ENCODE results near the gene MYLK. TPM values are rescaled to one million over a fixed set of nuclear protein-coding genes. Genes with fewer than 3 reads are reported as not detected.

Gene MYLK
- total RNA-seq, 4 donors from 2014 or later = 420 to 1,252 (median 768) TPM

DNA sequence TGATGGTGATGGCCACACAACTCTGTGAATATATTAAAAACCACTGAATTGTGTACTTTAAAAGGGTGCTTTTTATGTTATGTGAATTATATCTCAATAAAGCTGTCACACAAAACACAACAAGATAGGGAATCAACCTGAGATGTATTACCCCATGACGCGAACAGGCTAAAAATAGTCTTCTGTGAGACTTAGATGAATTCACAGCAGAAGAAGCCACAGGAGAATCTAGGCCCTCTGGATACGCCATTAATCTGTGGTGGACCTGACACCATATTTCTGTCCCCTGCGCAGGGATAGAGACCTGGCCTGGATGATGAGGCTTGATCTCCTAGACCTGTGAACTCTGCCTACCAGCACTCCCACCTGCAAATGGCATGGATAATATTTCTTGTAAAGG lies 153.3 kb downstream of the MYLK start:
- no peaks in the 10 kb centered on the region for H3K36me3 ChIP-seq
- peak overlapping the region; percentile 66 to 75 for H3K27ac ChIP-seq
- no peaks in the 10 kb centered on the region for H3K4me1 ChIP-seq
- no peaks in the 10 kb centered on the region for H3K27me3 ChIP-seq
- no peak for DNase-seq
- no peak overlapping the region for H3K4me3 ChIP-seq
- intact Hi-C loops (cut with DNase I; ENCODE audit: low total_unique reads) = no loop called here
- no peak for TF ChIP-seq POLR2A (IDR thresholded peaks at IDR 0.05)
- TF ChIP-seq, protein P1, sequence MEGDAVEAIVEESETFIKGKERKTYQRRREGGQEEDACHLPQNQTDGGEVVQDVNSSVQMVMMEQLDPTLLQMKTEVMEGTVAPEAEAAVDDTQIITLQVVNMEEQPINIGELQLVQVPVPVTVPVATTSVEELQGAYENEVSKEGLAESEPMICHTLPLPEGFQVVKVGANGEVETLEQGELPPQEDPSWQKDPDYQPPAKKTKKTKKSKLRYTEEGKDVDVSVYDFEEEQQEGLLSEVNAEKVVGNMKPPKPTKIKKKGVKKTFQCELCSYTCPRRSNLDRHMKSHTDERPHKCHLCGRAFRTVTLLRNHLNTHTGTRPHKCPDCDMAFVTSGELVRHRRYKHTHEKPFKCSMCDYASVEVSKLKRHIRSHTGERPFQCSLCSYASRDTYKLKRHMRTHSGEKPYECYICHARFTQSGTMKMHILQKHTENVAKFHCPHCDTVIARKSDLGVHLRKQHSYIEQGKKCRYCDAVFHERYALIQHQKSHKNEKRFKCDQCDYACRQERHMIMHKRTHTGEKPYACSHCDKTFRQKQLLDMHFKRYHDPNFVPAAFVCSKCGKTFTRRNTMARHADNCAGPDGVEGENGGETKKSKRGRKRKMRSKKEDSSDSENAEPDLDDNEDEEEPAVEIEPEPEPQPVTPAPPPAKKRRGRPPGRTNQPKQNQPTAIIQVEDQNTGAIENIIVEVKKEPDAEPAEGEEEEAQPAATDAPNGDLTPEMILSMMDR (IDR thresholded peaks at IDR 0.05) = no peak
- no peaks in the 10 kb centered on the region for H3K9me3 ChIP-seq

DNA sequence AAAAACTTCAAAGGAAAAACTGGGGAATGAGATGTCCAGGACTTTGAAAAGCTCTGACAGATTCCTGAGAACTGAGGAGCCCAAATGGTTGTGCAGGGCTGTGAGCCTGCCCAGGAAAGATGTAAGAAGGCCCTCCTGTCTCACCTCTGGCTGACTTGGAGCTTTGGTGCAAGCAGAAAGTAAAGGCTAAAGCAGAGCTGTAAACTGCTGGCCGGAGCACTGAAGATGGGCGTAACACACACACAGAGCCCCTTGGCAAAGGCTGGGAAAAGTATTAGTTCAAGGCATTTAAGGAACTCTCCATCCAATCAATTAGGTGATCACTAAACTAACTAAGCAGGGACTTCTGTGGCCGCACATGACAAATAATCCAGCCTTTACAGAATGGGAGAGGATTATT lies 155.1 kb downstream of the MYLK start:
- intact Hi-C loops (cut with DNase I; ENCODE audit: low total_unique reads) = no loop called here
- Histone ChIP-seq H3K27ac (no peak overlapping the region), H3K27me3 (no peaks in the 10 kb centered on the region), H3K4me3 (no peak overlapping the region), H3K36me3 (no peaks in the 10 kb centered on the region), H3K9me3 (no peaks in the 10 kb centered on the region), H3K4me1 (no peaks in the 10 kb centered on the region)
- no peak for TF ChIP-seq POLR2A (IDR thresholded peaks at IDR 0.05)
- TF ChIP-seq, protein P1 (IDR thresholded peaks at IDR 0.05) = no peak
- DNase-seq = no peak

DNA sequence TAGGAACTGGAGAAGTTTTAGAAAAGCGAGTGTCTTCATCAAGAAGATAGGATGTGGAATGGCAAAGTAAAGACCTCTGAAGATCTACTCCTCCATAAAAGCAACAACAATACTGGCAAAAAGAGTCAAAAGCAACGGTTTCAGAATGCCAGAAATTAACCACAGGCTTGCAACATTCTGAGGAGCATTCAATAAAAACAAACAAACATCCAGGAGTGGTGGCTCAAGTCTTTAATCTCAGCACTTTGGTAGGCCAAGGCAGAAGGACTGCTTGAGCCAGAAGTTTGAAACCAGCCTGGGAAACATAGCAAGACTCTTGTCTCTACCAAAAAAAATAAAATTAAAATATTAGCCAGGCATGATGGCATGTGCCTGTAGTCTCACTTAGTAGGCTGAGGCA lies 156.1 kb downstream of the MYLK start:
- H3K4me1 ChIP-seq = peaks cover 0 to 5% of the 10 kb centered on the region in 2 donors
- intact Hi-C loops (cut with DNase I; ENCODE audit: low total_unique reads) = no loop called here
- no peaks in the 10 kb centered on the region for H3K36me3 ChIP-seq
- TF ChIP-seq POLR2A (IDR thresholded peaks at IDR 0.05) = no peak
- TF ChIP-seq, protein P1 (IDR thresholded peaks at IDR 0.05) = no peak
- no peak overlapping the region for H3K4me3 ChIP-seq
- no peak for DNase-seq
- H3K27ac ChIP-seq = no peak overlapping the region
- H3K27me3 ChIP-seq = no peaks in the 10 kb centered on the region
- no peaks in the 10 kb centered on the region for H3K9me3 ChIP-seq

DNA sequence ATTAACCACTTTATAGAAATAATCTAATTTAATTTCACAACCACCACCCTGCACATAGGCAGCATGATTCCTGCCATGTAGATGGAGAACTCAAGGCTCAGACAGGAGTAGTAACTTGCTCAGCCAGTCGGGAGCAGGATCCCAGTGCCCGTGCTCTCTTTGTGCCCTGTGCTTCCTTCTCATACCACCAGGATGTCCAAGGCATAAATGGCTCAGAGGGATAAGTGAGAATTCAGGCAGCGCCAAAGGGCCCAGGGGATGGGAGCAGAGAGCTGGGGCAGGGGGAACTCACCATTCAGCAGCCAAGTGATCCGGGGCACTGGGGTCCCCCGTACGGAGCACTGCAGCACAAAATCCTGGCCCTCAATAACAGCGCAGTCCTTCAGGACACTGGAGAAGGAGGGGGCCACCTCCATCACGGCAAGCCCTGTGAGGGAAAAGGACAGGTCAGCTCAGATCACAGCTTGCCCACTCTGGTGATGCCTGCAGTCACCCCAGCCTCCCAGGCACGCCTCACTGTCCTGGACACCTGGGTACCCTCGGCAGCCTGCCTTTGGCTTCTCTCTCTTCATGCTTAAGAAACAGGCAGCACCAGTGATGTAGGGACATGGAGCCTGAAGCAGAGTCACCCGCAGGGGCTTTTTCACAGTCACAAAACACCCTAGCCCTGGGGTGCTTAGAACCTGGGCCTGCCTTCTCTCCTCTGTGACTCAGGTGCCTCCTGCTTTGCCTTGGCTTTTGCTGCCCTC lies 158.3 kb downstream of the MYLK start:
- Histone ChIP-seq H3K36me3 (no peaks in the 10 kb centered on the region), H3K9me3 (no peaks in the 10 kb centered on the region), H3K27ac (no peak overlapping the region), H3K4me3 (no peak overlapping the region), H3K4me1 (peaks cover 0 to 11% of the 10 kb centered on the region in 2 donors), H3K27me3 (no peaks in the 10 kb centered on the region)
- DNase-seq = no peak
- TF ChIP-seq, protein P1 (IDR thresholded peaks at IDR 0.05) = no peak
- no peak for TF ChIP-seq POLR2A (IDR thresholded peaks at IDR 0.05)
- intact Hi-C loops (cut with DNase I; ENCODE audit: low total_unique reads) = no loop called here

DNA sequence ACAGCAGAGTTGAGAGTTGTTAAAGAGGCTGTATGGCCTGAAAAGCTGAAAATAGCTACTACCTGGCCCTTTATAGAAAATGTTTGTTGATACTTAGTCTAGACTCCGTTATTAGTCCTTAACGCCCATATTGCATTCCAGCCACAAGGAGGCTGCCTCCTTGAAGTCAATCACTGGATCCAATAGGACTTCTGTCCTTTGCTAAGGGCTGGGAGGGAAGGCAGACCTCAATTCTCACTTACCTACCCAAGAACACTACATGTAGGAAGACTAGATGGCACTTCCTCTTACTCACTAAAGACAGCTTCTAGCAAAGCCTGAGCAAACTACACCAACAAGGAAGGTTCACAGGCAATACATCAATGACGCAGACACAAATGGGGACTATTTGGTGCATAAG lies 159.8 kb downstream of the MYLK start:
- no peaks in the 10 kb centered on the region for H3K27me3 ChIP-seq
- no peak for DNase-seq
- no peaks in the 10 kb centered on the region for H3K36me3 ChIP-seq
- TF ChIP-seq POLR2A (IDR thresholded peaks at IDR 0.05) = no peak
- TF ChIP-seq, protein P1 (IDR thresholded peaks at IDR 0.05) = peak in 2 of 4 experiments; percentile 6 to 19
- no peak overlapping the region for H3K4me3 ChIP-seq
- H3K9me3 ChIP-seq = no peaks in the 10 kb centered on the region
- intact Hi-C loops (cut with DNase I; ENCODE audit: low total_unique reads) = loop anchor here (5.0 kb wide), 1 partner anchor 72 kb away; no protein-coding TSS in a partner anchor
- H3K27ac ChIP-seq = no peak overlapping the region
- peaks cover 0 to 17% of the 10 kb centered on the region in 2 donors for H3K4me1 ChIP-seq
